GM12891 (cell line): ENCODE measurements around the gene OR8S1.

Experiments
- DNase-seq: peaks from one replicate; pipeline ENCODE4 v3.0.0; 2011; ENCODE audit warnings: low spot score; ENCODE audit not compliant: insufficient read length
- FAIRE-seq: peaks from 2 replicates; lab custom pipeline; 2011; peaks lifted over from hg19 to GRCh38; lab: Jason Lieb, UNC
- PAX5 ChIP-seq: IDR thresholded peaks from 2 replicates; pipeline ENCODE4 v1.6.1; 2011; ENCODE audit warnings: low read length, moderate library complexity, mild to moderate bottlenecking; ENCODE audit not compliant: insufficient read depth, severe bottlenecking
- POLR2A ChIP-seq: IDR thresholded peaks from 2 replicates; pipeline ENCODE4 v1.6.1; 2011; ENCODE audit warnings: low read depth, low read length, control low read depth
- POLR2AphosphoS5 ChIP-seq: IDR thresholded peaks from 2 replicates; pipeline ENCODE4 v1.6.1; 2011; ENCODE audit warnings: low read depth, low read length, control low read depth
- POU2F2 ChIP-seq: IDR thresholded peaks from 2 replicates; pipeline ENCODE4 v1.6.1; 2011; ENCODE audit warnings: low read depth, mild to moderate bottlenecking, control low read depth, low read length, moderate library complexity
- SPI1 ChIP-seq: IDR thresholded peaks from 2 replicates; pipeline ENCODE4 v1.6.1; 2011; ENCODE audit warnings: low read depth, low read length, control low read depth
- TAF1 ChIP-seq: IDR thresholded peaks from 2 replicates; pipeline ENCODE4 v1.6.1; 2011; ENCODE audit warnings: low read depth, low read length, control low read depth

OR8S1 gene

GRCh38 chr12:48556631-48557030 lies 31.2 kb downstream of the OR8S1 start:
- TF ChIP-seq SPI1 (no peak), POU2F2 (no peak), PAX5 (no peak), POLR2AphosphoS5 (no peak), POLR2A (no peak), TAF1 (no peak)
- DNase-seq (no peak), FAIRE-seq (no peak)

- no peak for DNase-seq
- TF ChIP-seq SPI1 = no peak
- TF ChIP-seq TAF1 = no peak
- no peak for TF ChIP-seq POLR2AphosphoS5
- TF ChIP-seq POLR2A = no peak
- TF ChIP-seq POU2F2 = no peak
- no peak for TF ChIP-seq PAX5
Observed at GRCh38 chr12:48557919-48558318, 32.5 kb downstream of the OR8S1 start.

GRCh38 chr12:48567731-48568130 lies 42.3 kb downstream of the OR8S1 start:
- no peak for TF ChIP-seq POU2F2
- no peak for TF ChIP-seq TAF1
- no peak for TF ChIP-seq PAX5
- no peak for TF ChIP-seq SPI1
- no peak for TF ChIP-seq POLR2A
- TF ChIP-seq POLR2AphosphoS5 = no peak
- FAIRE-seq (no peak), DNase-seq (no peak)

More at GRCh38 chr12:48557919-48558318, 32.5 kb downstream of the OR8S1 start:
- no peak for FAIRE-seq

- no peak for TF ChIP-seq SPI1
- no peak for FAIRE-seq
- DNase-seq = no peak
Observed at GRCh38 chr12:48569946-48570345, 44.5 kb downstream of the OR8S1 start, which contains the start of gene LALBA. LALBA (minus strand) TSS chr12:48570046; CDS start chr12:48570020, 26 bp downstream.

- no peak for FAIRE-seq
Observed at GRCh38 chr12:48572326-48572725, 46.9 kb downstream of the OR8S1 start.

More at GRCh38 chr12:48572326-48572725, 46.9 kb downstream of the OR8S1 start:
- TF ChIP-seq PAX5 (no peak), POLR2AphosphoS5 (no peak), POU2F2 (no peak), POLR2A (no peak), TAF1 (no peak), SPI1 (no peak)
- no peak for DNase-seq
